Activated CD4-positive, alpha-beta T cell treated with anti-CD3 and anti-CD28 coated beads for 36 hours (primary cell): ENCODE results near the gene ACER3. TPM values are rescaled to one million over a fixed set of nuclear protein-coding genes. Genes with fewer than 3 reads are reported as not detected.
"Not testable (repeated sequence)": the region's sequence is repeated elsewhere in the genome, so short reads cannot be mapped to it uniquely, and the experiment has no call there.

Experiments
- ATAC-seq: fragments of 200-7000 bp; cut with Tn5 transposase; one replicate; pipeline ENCODE4 v1.10.0; 2021; ENCODE audit warnings: mild to moderate bottlenecking, moderate library complexity
- CTCF ChIA-PET: fragments of 350-600 bp; sonication (Branson Sonifier 250); formaldehyde crosslinking; loops from one replicate; lab custom pipeline; 2021; ENCODE audit warnings: antibody characterized with exemption; lab: Charles Lee
- POLR2A ChIA-PET: fragments of 350-600 bp; sonication (Branson Sonifier 250); formaldehyde crosslinking; loops from one replicate; lab custom pipeline; 2021; ENCODE audit warnings: antibody characterized with exemption, inconsistent platforms; lab: Charles Lee
- DNase-seq: peaks from one replicate; pipeline ENCODE4 v3.0.0-alpha.2; 2020
- H3K27ac Mint-ChIP-seq: one replicate; pipeline ENCODE4 v1.8.0; 2021; ENCODE audit warnings: mixed read lengths
- H3K27me3 Mint-ChIP-seq: one replicate; pipeline ENCODE4 v1.8.0; 2021; ENCODE audit warnings: mixed read lengths
- H3K36me3 Mint-ChIP-seq: one replicate; pipeline ENCODE4 v1.8.0; 2021; ENCODE audit warnings: low read depth, mixed read lengths
- H3K4me1 Mint-ChIP-seq: one replicate; pipeline ENCODE4 v1.8.0; 2021; ENCODE audit warnings: mixed read lengths
- H3K4me3 Mint-ChIP-seq: one replicate; pipeline ENCODE4 v1.8.0; 2021; ENCODE audit warnings: mild to moderate bottlenecking, moderate library complexity, mixed read lengths
- H3K9me3 Mint-ChIP-seq: one replicate; pipeline ENCODE4 v1.8.0; 2021; ENCODE audit warnings: low read depth, mixed read lengths
- intact Hi-C, 2 experiments: fragments of 100-400 bp; cut with DNase I in 1 of 2; cut with micrococcal nuclease in 1 of 2; formaldehyde crosslinking; loops; one replicate each; pipeline versions ENCODE4 v1.14.2 to v1.15.1; 2022 to 2024; cut with DNase I, micrococcal nuclease
- total RNA-seq, 2 experiments: library from RNA; stranded (reverse); gene quantifications; one replicate each; pipeline ENCODE4 v1.2.3, GENCODE V29; 2021

ACER3 gene
- total RNA-seq, 2 experiments from 2014 or later = 8.9 to 10.3 TPM

DNA sequence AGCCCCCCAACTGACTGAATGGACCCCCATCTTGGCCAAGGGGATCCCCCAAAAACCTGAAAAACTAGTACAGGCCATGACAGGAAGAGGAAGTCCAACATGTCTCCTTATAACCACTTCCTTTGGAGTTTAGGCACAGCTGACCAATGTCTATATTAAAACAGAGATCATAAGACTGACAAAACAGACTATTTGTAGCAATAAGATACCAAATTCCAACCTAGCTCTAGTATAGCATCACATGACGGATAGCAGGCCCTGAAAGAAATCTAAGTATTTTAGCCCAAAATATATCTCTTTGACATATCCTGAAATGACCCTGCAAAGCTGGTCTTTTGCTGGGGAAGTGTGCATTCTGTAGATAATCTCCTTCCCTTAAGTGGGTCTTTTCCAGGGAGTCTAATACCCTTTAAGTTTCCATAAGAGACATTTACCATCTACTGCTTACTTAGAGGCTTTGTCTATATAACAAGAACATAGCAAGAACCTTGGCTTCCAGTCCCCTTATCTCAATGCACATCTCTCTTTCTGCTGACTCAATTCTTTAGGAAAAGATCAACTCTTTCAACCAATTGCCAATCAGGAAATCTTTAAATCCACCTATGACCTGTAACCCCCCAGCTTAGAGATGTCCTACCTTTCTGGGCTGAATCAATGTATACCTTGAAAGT lies 34.9 kb upstream of the ACER3 start:
- ChIA-PET POLR2A (no interaction called here), CTCF (interaction anchor here (0.6 to 1.9 kb wide), 2 partner anchors 93 to 95 kb away, joined by 3 to 8 read pairs; no protein-coding TSS in a partner anchor)
- H3K9me3 Mint-ChIP-seq = peaks cover 2% of the 10 kb centered on the region
- H3K4me1 Mint-ChIP-seq = peaks cover 6% of the 10 kb centered on the region
- ATAC-seq (no peak), DNase-seq (no peak)
- no peak overlapping the region for H3K27ac Mint-ChIP-seq
- peaks cover 8% of the 10 kb centered on the region for H3K27me3 Mint-ChIP-seq
- intact Hi-C loops = no loop called here
- H3K4me3 Mint-ChIP-seq = no peak overlapping the region
- H3K36me3 Mint-ChIP-seq = no peaks in the 10 kb centered on the region

DNA sequence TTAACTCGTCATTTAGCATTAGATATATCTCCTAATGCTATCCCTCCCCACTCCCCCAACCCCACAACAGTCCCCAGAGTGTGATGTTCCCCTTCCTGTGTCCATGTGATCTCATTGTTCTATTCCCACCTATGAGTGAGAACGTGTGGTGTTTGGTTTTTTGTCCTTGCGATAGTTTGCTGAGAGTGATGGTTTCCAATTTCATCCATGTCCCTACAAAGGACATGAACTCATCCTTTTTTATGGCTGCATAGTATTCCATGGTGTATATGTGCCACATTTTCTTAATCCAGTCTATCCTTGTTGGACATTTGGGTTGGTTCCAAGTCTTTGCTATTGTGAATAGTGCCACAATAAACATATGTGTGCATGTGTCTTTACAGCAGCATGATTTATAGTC lies 34.2 kb upstream of the ACER3 start:
- DNase-seq, ATAC-seq, CTCF ChIA-PET, H3K9me3 Mint-ChIP-seq, H3K4me1 Mint-ChIP-seq, H3K27ac Mint-ChIP-seq, H3K4me3 Mint-ChIP-seq, H3K36me3 Mint-ChIP-seq, intact Hi-C loops, POLR2A ChIA-PET: not testable (repeated sequence)
- H3K27me3 Mint-ChIP-seq = peaks cover 12% of the 10 kb centered on the region

DNA sequence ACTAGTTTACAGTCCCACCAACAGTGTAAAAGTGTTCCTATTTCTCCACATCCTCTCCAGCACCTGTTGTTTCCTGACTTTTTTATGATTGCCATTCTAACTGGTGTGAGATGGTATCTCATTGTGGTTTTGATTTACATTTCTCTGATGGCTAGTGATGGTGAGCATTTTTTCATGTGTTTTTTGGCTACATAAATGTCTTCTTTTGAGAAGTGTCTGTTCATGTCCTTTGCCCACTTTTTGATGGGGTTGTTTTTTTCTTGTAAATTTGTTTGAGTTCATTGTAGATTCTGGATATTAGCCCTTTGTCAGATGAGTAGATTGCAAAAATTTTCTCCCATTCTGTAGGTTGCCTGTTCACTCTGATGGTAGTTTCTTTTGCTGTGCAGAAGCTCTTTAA lies 33.7 kb upstream of the ACER3 start:
- intact Hi-C loops, H3K4me3 Mint-ChIP-seq: not testable (repeated sequence)
- H3K27me3 Mint-ChIP-seq = peaks cover 12% of the 10 kb centered on the region

DNA sequence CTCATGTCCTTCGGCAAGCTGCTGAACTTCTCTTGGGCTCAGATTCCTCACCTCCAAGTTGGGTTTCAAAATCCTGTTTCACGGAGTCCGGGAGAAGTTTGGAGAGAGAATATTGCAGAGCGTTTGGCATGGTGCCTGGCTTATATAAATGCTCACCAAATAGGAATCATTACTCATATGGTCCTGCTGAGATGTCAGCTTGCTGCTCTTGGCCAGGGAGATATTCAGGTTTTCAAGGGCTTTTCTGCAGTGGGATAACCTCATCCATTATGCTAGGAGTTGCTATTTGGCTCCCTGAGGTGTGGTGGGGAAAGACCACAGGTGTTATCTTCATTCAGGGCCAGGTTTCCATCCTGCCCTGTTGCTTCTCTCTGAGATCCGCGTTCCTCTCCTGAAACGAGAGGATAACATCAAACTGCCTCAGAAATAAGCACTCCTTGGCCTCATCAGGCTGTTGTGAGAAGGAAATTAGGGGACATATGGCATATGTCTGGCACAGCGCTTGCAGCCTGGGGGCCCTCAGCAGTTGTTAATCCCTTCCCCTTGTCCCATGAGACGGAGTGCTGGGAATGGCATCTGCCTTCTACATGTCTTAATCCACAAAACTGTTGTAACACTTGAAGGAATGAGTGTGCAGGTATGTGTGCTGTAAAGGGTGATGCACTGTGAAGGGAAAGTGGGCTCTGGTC lies 29.9 kb upstream of the ACER3 start:
- ChIA-PET POLR2A (no interaction called here), CTCF (no interaction called here)
- H3K27me3 Mint-ChIP-seq = peaks cover 8% of the 10 kb centered on the region

More for the DNA sequence above, 33.7 kb upstream of the ACER3 start:
- DNase-seq, POLR2A ChIA-PET, H3K27ac Mint-ChIP-seq, H3K9me3 Mint-ChIP-seq, H3K4me1 Mint-ChIP-seq, CTCF ChIA-PET, H3K36me3 Mint-ChIP-seq, ATAC-seq: not testable (repeated sequence)

DNA sequence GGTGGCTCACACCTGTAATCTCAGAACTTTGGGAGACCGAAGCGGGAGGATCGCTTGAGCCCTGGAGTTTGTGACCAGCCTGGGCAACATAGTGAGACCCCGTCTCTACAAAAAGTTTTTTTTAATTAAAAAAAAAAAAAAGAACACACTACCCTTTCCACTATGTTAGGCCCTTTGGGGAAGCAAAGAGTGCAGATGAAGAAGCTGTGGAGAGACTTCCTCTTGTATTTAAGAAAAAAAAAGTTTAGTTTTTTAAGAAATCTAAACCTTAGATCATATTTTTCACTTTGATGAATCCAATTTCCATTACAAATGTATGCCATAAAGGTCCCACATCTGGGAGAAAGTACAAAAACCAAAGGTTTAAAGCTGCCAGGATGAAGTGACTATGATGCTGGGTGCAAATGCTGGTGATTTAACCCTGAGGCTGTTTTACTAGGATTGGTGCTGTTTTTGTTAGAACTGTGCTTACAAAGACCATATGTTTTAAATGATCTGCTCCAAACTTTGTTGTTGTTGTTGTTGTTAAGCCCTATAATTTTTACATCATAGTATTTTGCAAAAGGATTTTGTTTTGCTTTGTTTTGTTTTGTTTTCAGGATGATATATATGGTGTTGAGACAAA lies 28.9 kb upstream of the ACER3 start:
- Mint-ChIP-seq H3K4me1 (no peaks in the 10 kb centered on the region), H3K27me3 (peaks cover 8% of the 10 kb centered on the region), H3K27ac (no peak overlapping the region), H3K36me3 (no peaks in the 10 kb centered on the region), H3K4me3 (no peak overlapping the region), H3K9me3 (no peaks in the 10 kb centered on the region)
- ChIA-PET CTCF (no interaction called here), POLR2A (no interaction called here)
- DNase-seq (no peak), ATAC-seq (no peak)
- intact Hi-C loops = no loop called here

More for the DNA sequence above, 29.9 kb upstream of the ACER3 start:
- no peak for DNase-seq
- Mint-ChIP-seq H3K9me3 (peaks cover 2% of the 10 kb centered on the region), H3K36me3 (no peaks in the 10 kb centered on the region), H3K4me1 (no peaks in the 10 kb centered on the region), H3K27ac (no peak overlapping the region), H3K4me3 (no peak overlapping the region)
- ATAC-seq = no peak
- intact Hi-C loops = no loop called here

DNA sequence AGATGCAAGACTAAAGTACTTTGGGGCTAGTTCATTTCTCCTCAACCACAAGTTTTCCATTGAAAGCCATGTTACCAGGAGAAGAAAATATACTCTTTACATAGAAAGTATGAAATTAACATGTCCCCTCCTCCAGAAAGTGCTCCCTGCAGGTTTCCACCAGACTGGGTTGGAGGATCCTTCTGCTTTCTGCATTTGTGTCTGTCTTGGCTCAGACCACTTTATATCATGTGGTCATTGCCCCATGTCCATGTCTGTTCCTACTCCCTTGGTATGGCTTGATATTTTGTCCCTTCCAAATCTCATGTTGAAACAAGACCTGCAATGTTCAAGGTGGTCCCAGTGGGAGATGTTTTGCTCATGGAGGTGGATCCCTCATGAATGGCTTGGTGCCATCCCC lies 28.4 kb upstream of the ACER3 start:
- ATAC-seq (no peak), DNase-seq (no peak)
- H3K4me1 Mint-ChIP-seq = no peaks in the 10 kb centered on the region
- no peak overlapping the region for H3K4me3 Mint-ChIP-seq
- H3K9me3 Mint-ChIP-seq = no peaks in the 10 kb centered on the region
- peaks cover 8% of the 10 kb centered on the region for H3K27me3 Mint-ChIP-seq
- H3K27ac Mint-ChIP-seq = no peak overlapping the region
- ChIA-PET CTCF (no interaction called here), POLR2A (no interaction called here)
- H3K36me3 Mint-ChIP-seq = no peaks in the 10 kb centered on the region
- intact Hi-C loops = no loop called here

DNA sequence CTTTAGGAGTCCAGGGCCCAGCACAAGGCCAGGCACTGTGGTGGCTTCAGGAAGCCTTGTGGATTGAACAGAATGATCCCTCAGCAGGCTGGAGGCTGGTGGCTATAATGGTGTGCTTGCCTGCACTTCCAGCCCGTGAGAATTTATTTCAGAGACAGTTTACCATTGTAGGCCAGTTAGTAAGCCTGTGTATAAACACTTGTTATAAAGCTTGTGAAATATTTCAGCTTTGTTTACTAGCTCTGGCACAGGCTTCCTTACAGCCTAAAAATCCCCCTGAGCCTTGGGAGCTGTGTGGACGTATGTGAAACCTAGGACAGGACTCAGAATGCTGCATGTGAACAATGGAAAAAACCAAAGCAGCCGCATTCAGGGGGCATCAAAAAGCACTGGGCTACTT lies 26.6 kb upstream of the ACER3 start:
- Mint-ChIP-seq H3K36me3 (no peaks in the 10 kb centered on the region), H3K4me1 (no peaks in the 10 kb centered on the region), H3K27me3 (peaks cover 10% of the 10 kb centered on the region), H3K27ac (no peak overlapping the region), H3K9me3 (no peaks in the 10 kb centered on the region), H3K4me3 (no peak overlapping the region)
- POLR2A ChIA-PET = no interaction called here
- CTCF ChIA-PET = interaction anchor here (2.3 to 2.5 kb wide), 2 partner anchors 21 to 85 kb away, joined by 8 to 10 read pairs; no protein-coding TSS in a partner anchor
- ATAC-seq (no peak), DNase-seq (no peak)
- intact Hi-C loops = no loop called here

DNA sequence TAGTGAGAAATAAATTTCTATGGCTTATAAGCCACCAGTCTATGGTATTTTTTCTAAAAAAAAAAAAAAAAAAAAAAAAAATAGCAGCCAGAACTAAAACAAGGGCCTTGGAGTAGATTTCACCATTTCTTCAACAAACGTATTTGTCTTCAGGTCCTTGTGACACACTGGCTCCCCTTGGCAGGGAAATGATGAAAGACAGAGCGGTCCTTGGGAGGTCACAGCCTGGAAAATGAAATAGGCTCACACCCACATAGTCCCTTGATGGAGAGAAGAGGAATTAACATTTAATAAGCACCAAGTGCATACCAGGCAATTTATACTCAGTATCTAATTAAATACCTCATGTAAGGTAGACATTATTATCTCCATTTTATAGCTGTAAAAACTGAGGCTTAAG lies 25.7 kb upstream of the ACER3 start:
- intact Hi-C loops = no loop called here
- DNase-seq (no peak), ATAC-seq (no peak)
- ChIA-PET CTCF (interaction anchor here (0.6 to 2.5 kb wide), 5 partner anchors 9 to 84 kb away, joined by 3 to 10 read pairs (median 3); no protein-coding TSS in a partner anchor), POLR2A (no interaction called here)
- no peaks in the 10 kb centered on the region for H3K4me1 Mint-ChIP-seq
- H3K4me3 Mint-ChIP-seq = no peak overlapping the region
- H3K27ac Mint-ChIP-seq = no peak overlapping the region
- H3K27me3 Mint-ChIP-seq = peaks cover 10% of the 10 kb centered on the region
- no peaks in the 10 kb centered on the region for H3K9me3 Mint-ChIP-seq
- no peaks in the 10 kb centered on the region for H3K36me3 Mint-ChIP-seq

DNA sequence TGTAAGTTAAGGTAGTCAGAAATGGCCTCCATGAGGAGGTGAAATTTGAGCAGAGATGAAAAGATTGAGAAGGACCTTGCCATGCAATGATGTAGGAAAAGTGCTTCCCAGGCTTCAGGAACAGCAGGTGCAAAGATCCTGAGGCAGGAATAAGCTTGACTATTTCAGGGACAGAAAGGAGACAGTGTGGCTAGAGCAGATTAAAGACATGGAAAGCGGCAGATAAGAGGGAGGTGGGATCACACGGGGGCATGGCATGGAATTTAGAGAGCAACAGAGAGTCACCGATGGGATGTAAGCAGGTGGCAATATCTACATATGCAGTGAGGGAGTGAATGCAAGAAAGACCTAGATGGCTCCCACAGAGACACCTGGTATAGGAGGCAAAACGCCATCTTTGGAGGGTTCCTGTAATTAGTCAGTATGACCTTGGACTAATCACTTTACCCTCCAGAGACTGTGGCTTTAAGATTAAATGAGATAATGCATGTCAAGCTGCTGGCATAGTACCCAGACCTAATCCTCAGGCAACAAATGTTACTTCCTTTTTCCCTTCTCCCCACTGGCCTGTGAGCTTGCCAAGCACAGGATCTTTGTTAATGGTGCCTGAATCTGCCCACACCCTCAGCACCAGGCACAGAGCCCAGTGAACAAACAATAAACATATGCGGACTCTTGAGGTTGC lies 24.6 kb upstream of the ACER3 start:
- Mint-ChIP-seq H3K36me3 (no peaks in the 10 kb centered on the region), H3K27ac (no peak overlapping the region), H3K4me3 (no peak overlapping the region), H3K4me1 (no peaks in the 10 kb centered on the region), H3K27me3 (peaks cover 12% of the 10 kb centered on the region), H3K9me3 (no peaks in the 10 kb centered on the region)
- ChIA-PET CTCF (interaction anchor here (0.6 to 2.5 kb wide), 4 partner anchors 17 to 111 kb away, joined by 3 to 8 read pairs (median 3); no protein-coding TSS in a partner anchor), POLR2A (interaction anchor here (0.6 kb wide), 1 partner anchor 282 kb away, joined by 6 read pairs; no protein-coding TSS in a partner anchor)
- intact Hi-C loops = no loop called here
- ATAC-seq (no peak), DNase-seq (no peak)

DNA sequence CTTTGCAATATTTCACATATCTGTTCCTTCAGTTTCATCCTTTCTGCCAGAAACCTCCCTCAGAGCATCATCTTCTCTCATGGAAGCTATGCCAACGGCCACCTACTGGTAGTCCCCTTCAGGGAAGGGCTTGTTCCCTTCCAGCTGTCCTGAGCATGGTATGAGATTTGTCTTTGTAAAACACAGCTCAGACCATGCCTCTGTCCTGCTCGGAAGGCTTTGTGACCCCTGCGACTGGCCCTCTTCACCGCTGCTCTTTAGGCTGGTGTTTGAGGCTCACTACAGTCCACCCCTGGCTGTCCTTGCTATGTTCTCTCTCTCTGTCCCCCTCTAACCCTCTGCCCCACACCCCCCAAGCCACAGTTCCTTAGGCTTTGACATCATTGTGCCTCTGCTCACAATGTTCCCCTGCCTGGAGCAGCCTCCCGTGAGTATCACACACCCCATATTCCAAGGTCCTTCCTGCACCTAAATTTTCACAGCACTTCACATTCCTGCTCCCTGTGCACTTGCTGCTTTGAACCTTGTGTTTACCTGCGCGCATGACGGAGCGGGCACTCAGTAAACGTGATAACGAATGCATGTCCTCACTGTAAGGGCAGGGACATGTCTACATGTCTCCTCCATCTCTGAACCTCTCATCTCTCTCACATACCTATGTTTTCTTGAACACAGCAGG lies 24.0 kb upstream of the ACER3 start:
- Mint-ChIP-seq H3K9me3 (no peaks in the 10 kb centered on the region), H3K27ac (no peak overlapping the region), H3K4me3 (no peak overlapping the region), H3K36me3 (no peaks in the 10 kb centered on the region), H3K4me1 (no peaks in the 10 kb centered on the region), H3K27me3 (peaks cover 13% of the 10 kb centered on the region)
- DNase-seq = no peak
- ChIA-PET POLR2A (no interaction called here), CTCF (interaction anchor here (0.6 to 0.9 kb wide), 2 partner anchors 18 to 41 kb away, joined by 3 read pairs; no protein-coding TSS in a partner anchor)
- intact Hi-C loops = no loop called here
- no peak for ATAC-seq
